Non-pigmented ciliary epithelial cell (primary cell): Measurements from ENCODE around the gene GBP7.
A peak's percentile ranks its signal among the peaks of the same experiment; 100 is the strongest.
"Not testable (repeated sequence)": the region's sequence is repeated elsewhere in the genome, so short reads cannot be mapped to it uniquely, and the experiment has no call there.

ENCODE experiments used
- DNase-seq: peaks from one replicate; pipeline ENCODE4 v3.0.0-alpha.2; 2010; ENCODE audit warnings: low read depth

Gene GBP7

DNA sequence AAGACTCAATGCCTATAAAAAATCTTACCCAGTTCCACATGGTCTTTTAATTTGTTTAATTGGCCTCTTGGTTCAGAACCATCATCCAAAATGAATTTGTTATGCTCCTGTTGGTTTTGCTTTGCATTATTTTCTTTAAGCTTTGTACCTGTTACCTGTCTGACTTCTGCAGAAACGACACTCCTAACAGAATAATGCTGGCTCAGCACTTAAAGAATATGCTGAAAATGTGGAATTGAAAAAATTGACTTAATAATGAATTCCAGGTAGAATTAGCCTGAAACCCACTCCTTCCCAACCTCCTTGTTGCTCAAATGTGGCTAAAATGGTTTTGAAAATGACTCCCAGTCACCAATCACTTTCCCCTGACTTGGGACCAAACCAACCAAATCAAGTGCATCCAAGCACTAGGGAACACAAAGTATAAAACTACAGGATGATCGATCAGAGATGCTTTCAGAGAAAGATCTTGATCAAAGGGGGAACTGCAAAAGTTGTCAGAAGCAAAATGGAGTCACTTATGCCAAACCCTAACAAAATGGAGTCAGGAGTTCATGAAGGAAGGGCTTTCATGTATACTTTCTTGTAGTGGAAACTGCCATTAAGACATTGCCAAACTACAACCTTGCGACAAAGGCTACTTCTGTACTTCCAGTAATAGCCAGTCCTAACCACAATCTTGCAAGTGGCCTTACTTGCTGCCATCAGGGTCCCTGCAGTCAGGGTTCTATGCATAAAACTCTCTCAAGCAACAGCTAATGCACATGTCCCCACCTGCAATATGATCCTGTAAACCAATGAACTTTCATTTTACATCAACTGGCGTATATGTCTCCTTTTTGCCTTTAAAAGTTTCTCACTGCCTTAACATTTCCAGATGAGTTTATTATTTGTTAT is 5.4 kb downstream of the GBP7 start:
- DNase-seq = no peak

DNA sequence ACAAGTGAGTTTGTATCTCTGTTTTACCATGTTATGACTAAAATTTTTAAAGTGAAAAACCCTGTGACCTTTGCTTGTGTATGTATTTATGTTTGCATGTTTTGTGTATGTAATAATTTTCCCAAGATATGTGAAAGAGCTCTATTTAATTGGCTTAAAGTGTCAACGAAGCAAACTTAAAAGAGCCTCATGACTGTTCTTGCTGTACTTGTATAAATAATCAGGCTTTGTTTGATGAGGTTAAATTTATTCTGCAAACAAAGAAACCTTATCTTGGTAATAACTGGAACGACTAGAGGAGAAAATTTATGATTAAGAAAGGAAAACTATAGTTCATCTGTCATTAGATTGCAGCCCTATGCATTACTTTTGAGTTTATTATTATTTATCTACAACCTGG is 6.6 kb downstream of the GBP7 start:
- no peak for DNase-seq

DNA sequence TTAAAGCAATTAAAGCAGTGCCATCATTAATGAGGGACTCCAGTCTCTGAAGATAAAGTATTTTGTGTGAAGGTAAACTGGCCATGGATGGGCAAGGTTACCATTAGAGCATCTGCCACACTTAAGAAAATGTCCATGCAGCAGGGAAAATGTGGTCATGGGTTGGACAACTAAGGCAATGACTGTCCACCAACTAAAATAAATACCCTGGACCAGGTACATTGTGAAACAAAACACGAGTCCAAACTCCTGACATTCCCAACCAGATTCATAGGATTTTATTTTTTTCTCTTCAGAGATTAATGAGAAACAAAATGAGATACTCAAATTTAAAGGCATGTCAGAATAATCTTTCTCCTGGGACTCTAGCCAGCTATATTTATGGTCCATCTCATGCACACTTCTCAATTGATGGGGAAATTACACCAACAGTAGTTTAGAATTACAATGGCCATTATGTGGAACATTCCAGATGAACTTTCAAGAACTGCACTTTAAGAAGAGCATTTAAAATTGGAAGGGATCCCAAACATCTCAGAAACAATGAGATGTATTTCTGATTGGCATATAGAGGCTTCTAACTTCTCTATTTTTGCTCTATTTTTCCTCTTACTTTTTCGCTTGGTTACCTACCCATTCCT is 8.1 kb downstream of the GBP7 start:
- no peak for DNase-seq

DNA sequence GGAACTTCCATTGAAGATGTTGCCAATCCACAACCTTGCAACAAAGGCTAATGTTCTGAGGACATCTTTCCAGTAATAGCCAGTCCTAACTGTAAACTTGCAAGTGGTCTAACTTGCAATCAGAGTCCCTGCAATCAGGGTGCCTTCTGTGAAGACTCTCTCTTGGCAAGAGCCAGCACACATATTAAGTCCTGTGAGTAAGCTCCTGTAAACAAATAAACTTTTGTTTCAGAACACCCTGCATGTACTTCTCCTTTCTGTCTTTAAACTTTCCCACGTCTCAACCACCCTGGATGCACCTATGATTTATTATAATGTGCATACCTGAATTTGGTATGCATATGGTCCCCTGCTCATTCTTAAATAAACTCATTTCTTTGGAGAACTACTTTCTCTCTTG is 9.1 kb downstream of the GBP7 start:
- no peak for DNase-seq

DNA sequence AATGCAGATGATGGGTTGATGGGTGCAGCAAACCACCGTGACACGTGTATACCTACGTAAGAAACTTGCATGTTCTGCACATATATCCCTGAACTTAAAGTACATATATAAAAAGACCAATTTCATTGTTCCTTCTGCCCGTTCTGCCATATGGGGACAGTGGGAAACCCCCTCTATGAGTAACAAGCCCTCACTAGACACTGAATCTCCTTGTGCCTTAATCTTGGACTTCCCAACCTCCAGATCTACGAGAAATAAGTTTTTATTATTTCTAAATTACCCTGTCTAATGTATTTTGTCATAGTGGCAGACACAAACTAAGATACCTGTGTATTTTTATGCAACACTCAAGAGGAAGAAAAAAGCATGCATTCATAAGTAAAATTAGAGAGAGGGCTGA is 10.0 kb downstream of the GBP7 start:
- no peak for DNase-seq

DNA sequence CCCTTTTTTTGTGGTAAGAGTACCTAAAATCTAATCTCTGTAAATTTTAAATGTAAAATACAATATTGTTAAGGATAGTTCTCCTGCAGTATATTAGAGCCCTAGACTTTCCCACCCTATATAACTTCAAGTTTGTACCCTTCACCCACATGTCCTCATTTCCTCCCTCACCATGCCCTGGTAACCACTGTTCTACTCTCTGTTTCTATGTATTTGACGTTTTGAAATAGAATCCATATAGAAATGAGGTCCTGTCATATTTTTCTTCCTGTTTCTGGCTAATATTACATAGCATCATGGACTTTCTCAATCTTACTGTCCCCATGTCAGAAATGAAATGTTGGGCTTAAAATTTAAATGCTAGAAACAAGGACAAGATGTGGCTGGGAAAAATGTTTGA is 24.8 kb downstream of the GBP7 start:
- no peak for DNase-seq

DNA sequence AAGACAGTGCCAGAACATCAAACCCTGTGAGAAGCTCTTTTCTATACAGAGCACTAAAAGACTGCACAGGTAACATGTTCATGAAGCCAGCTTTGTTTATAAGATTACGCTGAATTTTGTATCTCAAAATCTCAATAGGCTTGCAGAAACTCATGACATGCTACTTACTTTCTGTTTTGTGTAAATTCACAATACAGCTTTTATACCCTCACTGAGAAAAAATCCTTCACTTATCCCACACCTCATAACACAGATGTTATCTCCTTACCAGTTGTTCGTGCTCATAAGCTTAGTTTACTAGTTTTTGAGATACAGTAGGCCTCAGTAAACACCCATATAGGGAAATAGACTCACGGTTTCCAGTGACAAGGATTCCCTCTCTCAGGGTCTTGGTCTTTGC is 25.8 kb downstream of the GBP7 start:
- DNase-seq = no peak

DNA sequence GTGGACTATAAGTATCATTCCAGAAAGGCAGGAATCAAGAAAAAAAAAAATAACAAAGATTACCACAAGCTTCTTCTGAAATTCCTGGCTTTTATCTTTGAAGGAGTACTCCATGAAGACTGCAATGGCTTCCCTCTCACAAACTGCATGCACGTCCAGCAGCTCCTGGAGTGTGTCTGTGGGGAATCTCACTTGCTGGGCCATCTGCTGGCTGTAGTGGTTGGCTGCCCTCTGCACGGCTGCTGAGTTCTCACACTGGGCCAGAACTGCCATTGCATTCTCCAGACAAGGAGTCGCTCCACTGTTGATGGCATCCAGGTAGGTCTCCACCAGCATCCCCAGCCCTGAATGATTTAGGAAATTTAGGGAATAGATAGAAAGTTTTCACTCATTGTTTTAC is 26.6 kb downstream of the GBP7 start:
- DNase-seq = no peak

DNA sequence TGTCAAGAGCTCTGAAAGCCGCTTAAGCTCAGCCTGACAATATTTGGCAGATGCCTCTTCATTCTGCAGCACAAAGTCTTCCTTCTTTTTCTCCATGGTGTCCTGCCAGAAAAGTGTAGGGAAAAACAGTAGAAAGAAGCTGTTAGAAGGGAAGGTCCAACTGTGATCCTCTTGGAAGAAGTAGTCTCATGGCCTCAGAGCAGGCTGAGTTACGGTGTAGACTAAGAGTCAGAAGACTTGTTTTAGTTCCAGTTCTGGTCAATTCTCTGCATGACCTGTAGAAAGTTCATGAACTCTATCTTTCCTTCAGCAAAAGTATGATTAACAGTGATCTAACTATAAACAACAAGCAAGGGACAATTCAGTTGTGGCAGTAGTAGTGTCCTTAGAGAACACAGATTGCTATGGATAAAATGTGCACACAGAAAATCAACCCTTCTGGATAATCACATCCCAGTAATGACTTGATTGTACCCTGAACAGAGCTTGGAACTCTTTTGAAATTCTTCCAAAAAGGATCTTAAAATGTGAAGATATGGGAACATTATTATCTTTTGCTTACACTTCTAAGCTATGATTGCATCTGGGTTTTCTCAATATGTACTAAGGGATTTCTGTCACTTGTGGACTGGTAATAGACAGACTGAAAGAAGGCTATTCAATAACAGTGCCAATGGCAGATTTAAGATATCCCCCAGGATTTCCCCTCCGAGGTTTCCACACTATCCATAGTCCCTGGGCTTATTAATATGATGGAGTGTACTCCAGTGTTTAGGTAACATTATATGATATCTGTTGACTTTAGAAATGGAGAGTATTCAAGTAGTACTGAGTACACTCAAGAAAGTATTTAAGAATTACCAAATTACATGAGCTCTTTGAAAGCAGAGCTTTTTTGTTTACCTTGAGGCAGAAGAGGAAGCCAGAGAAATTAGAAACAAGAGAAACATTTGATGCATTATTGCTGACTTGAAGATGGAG is 27.8 kb downstream of the GBP7 start:
- DNase-seq = no peak

DNA sequence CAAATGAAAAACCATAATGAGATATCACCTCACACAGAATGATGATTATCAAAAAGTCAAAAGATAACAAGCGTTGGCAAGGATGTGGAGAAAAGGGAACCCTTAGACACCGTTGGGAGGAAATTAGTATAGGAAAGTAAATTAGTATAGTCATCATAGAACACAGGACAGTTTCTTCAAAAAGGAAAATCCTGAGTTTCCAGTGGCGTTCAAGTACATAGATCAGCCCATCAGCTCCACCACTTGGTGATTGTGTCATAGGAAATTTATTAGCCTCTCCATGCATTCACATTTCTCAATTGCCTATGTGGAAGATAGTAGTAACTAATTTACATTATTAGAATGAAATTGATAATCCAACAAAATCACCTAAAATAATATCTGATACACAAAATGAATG is 29.1 kb downstream of the GBP7 start:
- no peak for DNase-seq

DNA sequence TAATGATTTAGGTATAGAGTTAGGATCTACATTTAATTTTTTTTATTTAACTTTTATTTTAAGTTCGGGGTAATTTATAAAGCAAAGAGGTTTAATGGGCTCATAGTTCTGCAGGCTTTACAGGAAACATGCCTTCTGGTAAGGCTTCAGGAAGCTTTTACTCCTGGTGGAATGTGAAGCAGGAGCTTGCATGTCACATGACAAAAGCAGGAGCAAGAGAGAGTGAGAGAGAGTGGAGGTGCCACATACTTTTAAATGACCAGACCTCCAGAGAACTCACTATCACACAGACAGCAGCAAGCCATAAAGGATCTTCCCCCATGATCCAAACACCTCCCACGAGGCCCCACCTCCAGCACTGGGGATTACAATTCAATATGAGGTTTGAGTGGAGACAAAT is 32.3 kb downstream of the GBP7 start:
- DNase-seq = no peak

DNA sequence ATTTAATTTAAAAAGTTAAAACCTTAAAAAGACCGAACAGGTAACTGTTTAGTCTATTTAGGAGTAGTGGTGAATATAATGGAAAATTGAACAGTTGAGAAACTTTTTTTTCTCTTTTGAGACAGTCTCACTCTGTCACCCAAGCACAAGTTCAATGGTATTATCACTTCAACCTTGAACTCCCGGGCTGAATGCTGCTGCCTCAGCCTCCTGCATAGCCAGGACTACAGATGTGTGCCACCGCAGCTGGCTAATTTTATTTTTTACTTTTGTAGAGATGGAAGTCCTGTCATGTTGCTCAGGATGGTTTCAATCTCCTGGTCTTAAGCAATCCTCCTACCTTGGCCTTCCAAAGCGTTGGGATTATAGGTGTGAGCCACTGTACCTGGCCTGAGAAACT is 33.6 kb downstream of the GBP7 start:
- DNase-seq = no peak

DNA sequence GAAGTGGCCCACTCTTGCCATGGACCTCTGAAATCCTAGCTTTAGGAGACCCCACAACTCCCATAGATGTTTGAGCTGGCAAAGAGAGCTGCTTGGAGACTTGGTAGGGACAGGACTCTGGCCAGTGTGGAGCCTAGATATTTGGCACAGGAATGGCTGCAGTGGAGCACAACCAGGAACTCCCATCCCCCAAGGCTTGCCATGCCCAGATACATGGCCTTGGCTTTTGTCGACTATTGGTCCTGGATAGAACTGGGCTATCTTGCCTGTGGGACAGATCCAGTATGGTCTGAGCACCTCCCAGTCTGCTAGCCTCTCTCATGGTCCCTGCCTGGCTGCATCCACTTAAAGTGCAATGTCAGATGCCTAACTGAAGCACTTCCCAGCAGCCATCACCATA is 42.1 kb downstream of the GBP7 start:
- DNase-seq = no peak

DNA sequence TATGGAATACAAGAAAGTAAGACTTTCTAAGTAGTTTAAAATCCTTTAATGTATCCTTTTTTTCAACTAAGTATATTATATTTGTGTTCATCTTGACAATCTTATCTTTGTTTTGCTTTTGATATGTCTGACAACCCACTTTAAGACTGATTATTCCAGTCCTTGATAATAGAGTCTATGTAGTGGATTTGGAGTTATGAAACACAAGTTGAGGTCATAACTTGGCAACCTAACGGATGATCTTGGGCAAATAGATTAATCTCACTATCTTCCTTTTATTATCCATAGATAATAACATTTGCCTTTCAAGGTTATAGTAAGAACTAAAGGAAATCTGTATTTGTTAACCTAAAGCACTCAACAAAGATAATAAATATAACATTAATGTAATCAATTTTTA is 45.1 kb downstream of the GBP7 start:
- DNase-seq = no peak

DNA sequence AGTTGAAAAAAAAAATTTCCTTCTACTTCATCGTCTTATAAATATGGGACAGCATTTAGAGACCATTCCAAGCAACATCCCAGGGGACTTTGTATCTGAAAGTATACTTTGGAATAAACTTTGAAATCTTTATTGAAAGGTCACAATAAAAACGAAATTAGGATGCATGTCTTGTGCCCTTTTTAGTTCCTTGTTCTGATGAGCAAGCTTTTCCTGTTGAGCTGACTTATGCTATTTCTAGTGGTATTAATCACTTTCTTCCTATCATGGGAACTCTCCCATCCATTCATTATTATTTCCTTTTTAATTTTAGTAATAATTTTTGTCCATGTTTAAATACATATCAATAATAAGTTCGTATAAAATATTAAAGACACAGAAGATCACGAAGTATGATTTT is 45.9 kb downstream of the GBP7 start:
- DNase-seq = no peak

DNA sequence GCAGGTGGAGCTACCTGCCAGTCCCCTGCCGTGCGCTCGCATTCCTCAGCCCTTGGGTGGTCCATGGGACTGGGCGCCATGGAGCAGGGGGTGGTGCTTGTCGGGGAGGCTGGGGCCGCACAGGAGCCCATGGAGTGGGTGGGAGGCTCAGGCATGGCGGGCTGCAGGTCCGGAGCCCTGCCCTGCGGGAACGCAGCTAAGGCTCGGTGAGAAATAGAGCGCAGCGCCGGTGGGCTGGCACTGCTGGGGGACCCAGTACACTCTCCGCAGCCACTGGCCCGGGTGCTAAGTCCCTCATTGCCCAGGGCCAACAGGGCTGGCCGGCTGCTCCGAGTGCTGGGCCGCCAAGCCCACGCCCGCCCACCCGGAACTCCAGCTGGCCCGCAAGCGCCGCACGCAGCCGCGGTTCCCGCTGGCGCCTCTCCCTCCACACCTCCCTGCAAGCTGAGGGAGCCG is 47.8 kb downstream of the GBP7 start:
- DNase-seq = not testable (repeated sequence)

DNA sequence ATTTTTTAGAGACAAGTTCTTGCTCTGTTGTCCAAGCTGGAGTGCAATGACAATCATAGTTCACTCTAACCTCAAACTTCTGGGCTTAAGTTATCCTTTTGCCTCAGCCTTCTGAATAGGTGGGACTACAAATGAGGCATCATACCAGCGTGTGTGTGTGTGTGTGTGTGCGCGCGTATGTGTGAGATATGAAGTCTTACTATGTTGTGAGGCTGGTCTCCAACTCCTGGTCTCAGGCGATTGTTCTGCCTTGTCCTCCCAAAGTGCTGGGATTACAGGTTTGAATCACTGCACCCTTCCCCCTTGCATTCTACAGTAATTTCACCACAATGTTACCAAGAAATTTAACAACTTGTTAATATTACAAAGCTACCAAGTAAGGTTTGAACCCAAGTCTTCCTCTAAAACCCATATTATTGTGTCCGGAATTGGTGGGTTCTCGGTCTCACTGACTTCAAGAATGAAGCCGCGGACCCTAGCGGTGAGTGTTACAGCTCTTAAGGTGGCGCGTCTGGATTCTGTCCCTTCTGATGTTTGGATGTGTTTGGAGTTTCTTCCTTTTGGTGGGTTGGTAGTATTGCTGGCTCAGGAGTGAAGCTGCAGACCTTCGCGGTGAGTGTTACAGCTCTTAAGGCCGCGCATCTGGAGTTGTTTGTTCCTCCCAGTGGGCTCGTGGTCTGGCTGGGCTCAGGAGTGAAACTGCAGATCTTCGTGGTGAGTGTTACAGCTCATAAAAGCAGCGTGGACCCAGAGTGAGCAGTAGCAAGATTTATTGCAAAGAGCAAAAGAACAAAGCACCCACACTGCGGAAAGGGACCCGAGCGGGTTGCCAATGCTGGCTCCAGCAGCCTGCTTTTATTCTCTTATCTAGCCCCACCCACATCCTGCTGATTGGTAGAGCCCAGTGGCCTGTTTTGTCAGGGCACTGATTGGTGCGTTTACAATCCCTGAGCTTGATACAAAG is 48.9 kb downstream of the GBP7 start:
- not testable (repeated sequence) for DNase-seq

DNA sequence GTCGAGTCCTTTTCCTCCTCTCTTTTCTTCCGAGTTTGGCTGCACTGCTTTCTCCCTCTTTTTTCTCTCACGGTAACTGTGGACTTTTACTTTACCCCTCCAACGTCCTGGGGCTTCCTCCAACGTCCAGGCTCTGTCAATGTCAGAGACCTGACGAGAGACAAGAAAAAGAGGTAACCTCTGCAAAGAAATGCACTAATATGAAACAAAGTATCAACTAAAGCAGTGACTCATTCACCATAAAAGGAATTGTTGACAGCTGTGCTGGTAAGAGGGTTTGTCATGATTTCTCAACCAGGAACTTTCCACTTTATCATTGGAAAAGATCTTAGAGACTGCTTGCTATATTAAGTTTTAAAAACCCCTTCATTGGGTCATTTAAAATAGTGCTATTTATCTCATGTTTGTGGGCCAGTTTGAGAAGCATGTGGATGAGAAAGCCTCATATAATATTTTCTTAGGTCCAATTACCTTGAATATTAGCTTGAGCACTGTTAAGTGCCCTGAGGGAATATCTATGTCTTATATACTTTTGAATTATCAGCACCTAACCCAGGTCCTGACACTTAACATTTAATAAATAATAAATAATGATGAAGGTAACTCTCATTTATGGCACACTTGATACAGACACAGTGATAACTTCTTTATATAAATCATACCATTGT is 49.8 kb downstream of the GBP7 start, which contains the start of gene GBP2:
Gene GBP2, minus strand, starts transcription at position 202 of the 668 bp plus-strand sequence. CDS start 4,148 bp downstream, outside the sequence.
- peak; percentile 60 for DNase-seq

DNA sequence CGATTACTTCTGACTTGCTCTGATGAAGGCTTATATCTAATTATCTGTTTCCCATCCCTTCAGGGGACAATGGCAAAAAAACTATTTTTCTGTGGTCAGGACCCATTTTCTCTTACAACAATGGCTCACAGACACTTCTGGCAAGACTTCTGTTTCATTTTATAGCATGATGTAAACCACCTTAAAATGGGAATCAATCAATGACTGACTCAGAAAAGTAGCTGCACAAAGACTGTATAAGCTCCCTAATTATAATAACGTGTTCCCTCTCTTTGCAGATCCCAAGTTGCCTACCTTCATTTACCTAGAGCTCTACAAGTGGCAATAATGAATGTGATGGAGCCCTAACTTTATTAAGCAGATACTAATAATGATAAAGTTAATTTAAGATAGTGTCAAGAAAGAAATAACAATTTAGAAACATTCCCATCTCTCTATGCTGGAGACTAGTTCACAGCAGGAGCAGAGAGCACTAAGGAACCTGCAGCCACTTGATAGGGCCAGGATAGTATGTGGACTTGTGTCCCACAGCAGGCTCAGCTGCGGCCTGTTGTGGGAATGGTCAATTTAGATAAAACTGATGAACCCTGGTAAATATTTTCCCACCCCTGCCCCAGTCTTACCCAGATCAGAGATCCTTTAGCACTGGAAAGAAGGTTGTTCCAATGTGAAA is 50.4 kb downstream of the GBP7 start:
- no peak for DNase-seq

DNA sequence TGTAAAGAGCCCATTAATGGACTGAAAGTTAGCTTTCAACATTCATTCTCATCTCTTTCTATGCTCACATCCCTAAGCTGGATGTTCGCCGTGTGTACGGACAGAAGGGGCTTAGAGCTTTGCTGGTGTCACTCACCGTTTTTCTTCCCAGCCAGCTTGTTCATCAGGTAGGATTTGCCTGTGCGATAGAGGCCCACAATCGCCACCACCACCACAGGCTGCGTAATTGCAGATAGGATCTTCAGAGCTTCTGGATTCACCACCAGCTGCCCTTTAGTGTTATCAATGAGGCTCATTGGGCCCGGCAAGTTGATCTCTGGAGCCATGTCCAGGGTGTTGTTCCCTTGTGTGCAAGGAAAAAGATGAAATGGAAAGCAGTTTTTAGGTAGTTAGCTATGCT is 54.2 kb downstream of the GBP7 start:
- no peak for DNase-seq
